Subcutaneous abdominal adipose tissue (tissue), 5 donors: Measurements from ENCODE around the gene CPE.

Experiments
- H3K27ac ChIP-seq: one replicate; pipeline ENCODE4 v1.7.0; 2013; ENCODE audit warnings: low read depth, mild to moderate bottlenecking, inconsistent platforms, low read length, moderate library complexity
- H3K27me3 ChIP-seq, 5 donors: one replicate each; pipeline ENCODE4 v1.7.0; 2013; ENCODE audit warnings: low read length in 5 of 5, inconsistent platforms in 1 of 5; ENCODE audit not compliant: control insufficient read depth in 5 of 5, insufficient read depth in 4 of 5
- H3K36me3 ChIP-seq, 5 donors: one replicate each; pipeline ENCODE4 v1.7.0; 2013; ENCODE audit warnings: low read length in 5 of 5; ENCODE audit not compliant: control insufficient read depth in 5 of 5, insufficient read depth in 5 of 5
- H3K4me1 ChIP-seq, 5 donors: one replicate each; pipeline ENCODE4 v1.7.0; 2013; ENCODE audit warnings: low read length in 5 of 5, mild to moderate bottlenecking in 3 of 5, moderate library complexity in 1 of 5; ENCODE audit not compliant: control insufficient read depth in 5 of 5, insufficient read depth in 5 of 5
- H3K4me3 ChIP-seq, 5 donors: one replicate each; pipeline ENCODE4 v1.7.0; 2013; ENCODE audit warnings: low read length in 5 of 5, low read depth in 1 of 5
- H3K9ac ChIP-seq, 5 donors: one replicate each; pipeline ENCODE4 v1.7.0; 2013; ENCODE audit warnings: low read length in 5 of 5, mild to moderate bottlenecking in 4 of 5, moderate library complexity in 3 of 5
- H3K9me3 ChIP-seq, 5 donors: one replicate each; pipeline ENCODE4 v1.7.0; 2013; ENCODE audit warnings: low read length in 5 of 5; ENCODE audit not compliant: control insufficient read depth in 5 of 5
- donor health status: healthy.
- donor health status: healthy.
- donor health status: healthy.
- donor health status: healthy.
- donor health status: healthy.

The CPE gene

DNA sequence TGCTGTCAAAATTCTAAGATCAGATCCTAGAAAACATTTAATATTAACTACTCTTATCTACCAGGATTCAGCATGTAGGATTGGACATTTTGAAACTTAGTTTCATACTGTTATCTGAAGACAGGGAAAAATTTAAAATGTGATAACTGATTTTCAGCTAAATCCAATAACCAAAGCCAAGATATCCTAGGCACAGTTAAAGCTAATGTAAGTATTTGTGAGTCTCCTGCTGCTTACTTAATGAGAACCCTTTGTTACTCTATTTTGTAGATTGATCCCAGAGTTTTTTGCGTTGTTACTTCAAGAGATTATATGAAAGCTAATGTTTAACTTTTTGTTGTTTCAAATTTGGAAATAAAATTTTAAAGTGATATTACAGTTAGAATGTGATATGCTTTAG, 2.0 kb downstream of the CPE start:
- no peaks in the 10 kb centered on the region for H3K36me3 ChIP-seq
- H3K9me3 ChIP-seq = no peaks in the 10 kb centered on the region
- H3K4me3 ChIP-seq = no peak overlapping the region
- no peaks in the 10 kb centered on the region for H3K27me3 ChIP-seq
- H3K4me1 ChIP-seq = peaks cover 0 to 17% (median 14%) of the 10 kb centered on the region in 5 donors
- H3K9ac ChIP-seq = no peak overlapping the region
- H3K27ac ChIP-seq = no peak overlapping the region

DNA sequence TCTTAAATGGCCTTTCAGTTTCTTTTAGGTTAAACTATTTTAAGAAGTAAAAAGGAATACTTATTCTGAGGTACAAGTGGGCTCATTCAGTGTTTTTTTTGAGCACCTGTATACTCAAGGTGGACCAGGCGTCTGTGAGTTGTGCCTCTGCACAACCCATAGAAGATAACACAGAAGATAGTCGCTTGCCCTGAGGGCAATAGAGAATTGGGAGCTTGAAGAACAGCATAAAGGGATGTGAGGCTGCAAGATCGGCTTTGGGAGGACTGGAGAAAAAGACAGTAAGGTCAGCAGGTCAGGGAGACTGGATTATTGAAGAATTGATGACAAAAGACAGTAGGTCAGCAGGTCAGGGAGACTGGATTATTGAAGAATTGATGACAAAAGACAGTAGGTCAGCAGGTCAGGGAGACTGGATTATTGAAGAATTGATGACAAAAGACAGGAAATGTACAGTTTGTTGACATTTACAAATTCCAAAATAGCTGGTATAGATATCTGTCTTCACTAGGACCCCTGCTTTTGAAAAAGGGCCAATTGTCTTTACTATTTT, 3.1 kb downstream of the CPE start:
- Histone ChIP-seq H3K27ac (no peak overlapping the region), H3K27me3 (no peaks in the 10 kb centered on the region), H3K36me3 (no peaks in the 10 kb centered on the region), H3K4me1 (peaks cover 0 to 17% (median 14%) of the 10 kb centered on the region in 5 donors), H3K9me3 (no peaks in the 10 kb centered on the region), H3K4me3 (no peak overlapping the region), H3K9ac (no peak overlapping the region)

DNA sequence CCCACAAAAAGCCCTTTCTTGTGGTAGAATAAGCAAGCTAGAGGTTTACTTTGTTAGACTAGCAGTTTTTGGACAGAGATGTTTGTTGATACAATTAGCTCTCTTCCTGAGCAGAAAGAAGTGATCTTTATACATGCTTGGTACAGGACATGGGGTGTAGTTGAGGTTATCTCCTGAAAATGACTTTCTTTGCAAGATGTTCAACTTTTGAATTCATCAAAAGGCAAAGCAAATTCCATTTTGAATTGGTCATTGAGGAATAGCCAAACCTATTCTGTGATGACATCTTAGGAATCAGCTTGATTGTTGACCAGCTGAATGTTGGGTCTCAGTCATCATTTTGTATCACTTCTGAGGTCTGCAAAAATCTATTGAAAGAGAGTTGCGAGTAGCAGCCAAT, 3.8 kb downstream of the CPE start:
- Histone ChIP-seq H3K9me3 (no peaks in the 10 kb centered on the region), H3K36me3 (no peaks in the 10 kb centered on the region), H3K27ac (no peak overlapping the region), H3K4me1 (peaks cover 0 to 17% (median 14%) of the 10 kb centered on the region in 5 donors), H3K4me3 (no peak overlapping the region), H3K27me3 (no peaks in the 10 kb centered on the region), H3K9ac (no peak overlapping the region)

DNA sequence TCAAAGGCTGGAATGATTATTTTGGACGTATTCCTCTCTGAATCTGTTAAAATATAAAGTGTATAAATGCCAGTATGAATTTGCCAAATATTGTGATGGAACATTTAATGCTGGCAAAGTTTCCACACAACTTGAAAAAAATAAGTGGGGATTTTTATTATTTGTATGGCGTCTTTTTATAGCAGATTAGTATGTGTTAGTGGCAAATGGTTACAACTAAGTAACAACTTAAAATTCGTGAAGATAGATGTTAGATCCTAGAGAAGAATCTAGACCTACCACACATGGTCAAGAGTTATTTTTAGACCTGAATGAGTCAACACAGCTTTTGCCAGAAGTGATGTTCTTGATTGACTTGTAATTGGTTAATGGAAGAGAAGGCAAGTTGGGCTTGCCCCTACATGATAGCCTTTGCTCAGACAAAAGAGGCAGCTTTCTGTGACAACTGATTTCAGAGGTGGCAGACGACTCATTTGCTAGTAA, 4.8 kb downstream of the CPE start:
- Histone ChIP-seq H3K27ac (no peak overlapping the region), H3K9me3 (no peaks in the 10 kb centered on the region), H3K4me3 (no peak overlapping the region), H3K4me1 (peaks cover 0 to 9% (median 6%) of the 10 kb centered on the region in 5 donors), H3K9ac (no peak overlapping the region), H3K36me3 (no peaks in the 10 kb centered on the region), H3K27me3 (no peaks in the 10 kb centered on the region)

GRCh38 chr4:165384186-165384585, 5.4 kb downstream of the CPE start:
- Histone ChIP-seq H3K9me3 (no peaks in the 10 kb centered on the region), H3K27ac (no peak overlapping the region), H3K4me3 (no peak overlapping the region), H3K4me1 (peaks cover 0 to 6% (median 4%) of the 10 kb centered on the region in 5 donors), H3K36me3 (no peaks in the 10 kb centered on the region), H3K27me3 (no peaks in the 10 kb centered on the region), H3K9ac (no peak overlapping the region)

DNA sequence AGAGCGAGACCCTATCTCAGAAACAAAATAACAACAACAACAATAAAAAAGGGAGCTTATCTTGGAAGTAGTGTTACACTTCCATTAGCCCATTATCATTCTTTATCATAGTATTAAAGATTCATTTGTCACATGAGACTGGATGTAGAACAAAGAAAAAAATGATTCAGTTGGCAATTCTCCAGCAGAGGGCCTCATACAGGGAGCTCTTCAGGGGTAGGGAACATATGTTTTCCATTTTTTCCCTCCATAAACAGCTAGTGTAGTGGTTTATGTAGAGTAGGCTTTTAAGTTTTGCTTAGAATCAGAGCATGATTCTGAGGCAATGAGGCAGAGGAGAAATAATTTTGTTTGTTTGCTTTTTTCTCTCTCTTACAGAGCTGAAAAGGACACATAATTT, 5.8 kb downstream of the CPE start:
- no peaks in the 10 kb centered on the region for H3K27me3 ChIP-seq
- H3K4me3 ChIP-seq = no peak overlapping the region
- H3K36me3 ChIP-seq = no peaks in the 10 kb centered on the region
- no peaks in the 10 kb centered on the region for H3K9me3 ChIP-seq
- H3K27ac ChIP-seq = no peak overlapping the region
- H3K9ac ChIP-seq = no peak overlapping the region
- peaks cover 0 to 6% (median under 1%) of the 10 kb centered on the region in 5 donors for H3K4me1 ChIP-seq

DNA sequence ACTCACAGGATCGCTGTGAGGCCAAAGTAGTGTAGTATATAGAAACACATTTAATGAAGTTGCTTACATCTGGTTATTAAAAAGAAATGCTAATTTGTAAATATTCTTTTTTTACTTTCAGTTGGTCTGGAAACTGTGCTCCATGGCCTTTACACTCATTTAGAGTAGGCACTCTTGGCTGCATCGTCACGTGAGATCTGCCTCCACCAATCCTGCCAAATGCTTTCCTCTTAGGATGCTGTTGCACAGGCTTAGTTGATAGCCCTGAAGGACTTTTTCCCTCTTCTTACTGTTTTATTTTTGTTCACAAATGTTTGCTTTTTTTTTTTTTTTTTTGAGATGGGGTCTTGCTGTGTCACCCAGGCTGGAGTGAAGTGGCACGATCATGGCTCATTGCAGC, 6.3 kb downstream of the CPE start:
- H3K9me3 ChIP-seq = no peaks in the 10 kb centered on the region
- H3K9ac ChIP-seq = no peak overlapping the region
- peaks cover 0 to 6% (median 0%) of the 10 kb centered on the region in 5 donors for H3K4me1 ChIP-seq
- no peaks in the 10 kb centered on the region for H3K36me3 ChIP-seq
- no peaks in the 10 kb centered on the region for H3K27me3 ChIP-seq
- no peak overlapping the region for H3K27ac ChIP-seq
- no peak overlapping the region for H3K4me3 ChIP-seq

DNA sequence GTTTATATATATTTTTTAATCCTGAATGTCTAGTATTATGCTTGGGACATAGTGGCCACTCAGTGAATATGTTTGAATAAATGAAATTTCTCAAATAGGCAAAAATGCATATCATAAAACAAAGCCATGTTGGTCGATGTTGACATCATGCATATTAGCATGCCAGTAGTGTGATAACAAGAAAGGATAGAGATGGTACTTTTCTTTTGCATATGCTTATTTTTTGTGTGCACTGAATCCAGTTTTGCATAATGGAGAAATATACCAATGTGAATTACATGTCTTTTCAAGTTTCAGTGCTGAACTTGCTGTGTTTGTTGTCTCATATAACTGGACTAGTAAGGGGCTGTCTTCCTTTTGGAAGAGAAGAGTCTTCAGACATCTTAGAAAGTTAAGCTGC, 7.5 kb downstream of the CPE start:
- Histone ChIP-seq H3K27me3 (no peaks in the 10 kb centered on the region), H3K36me3 (no peaks in the 10 kb centered on the region), H3K27ac (no peak overlapping the region), H3K4me3 (no peak overlapping the region), H3K9ac (no peak overlapping the region), H3K4me1 (peaks cover 0 to 6% (median 0%) of the 10 kb centered on the region in 5 donors), H3K9me3 (no peaks in the 10 kb centered on the region)

- peaks cover 0 to 1% (median 0%) of the 10 kb centered on the region in 5 donors for H3K4me1 ChIP-seq
- no peak overlapping the region for H3K9ac ChIP-seq
- no peaks in the 10 kb centered on the region for H3K9me3 ChIP-seq
- H3K27ac ChIP-seq = no peak overlapping the region
- H3K27me3 ChIP-seq = no peaks in the 10 kb centered on the region
- H3K4me3 ChIP-seq = no peak overlapping the region
- H3K36me3 ChIP-seq = no peaks in the 10 kb centered on the region
Observed at GRCh38 chr4:165388756-165389155, 9.9 kb downstream of the CPE start.

- H3K9me3 ChIP-seq = no peaks in the 10 kb centered on the region
- H3K27me3 ChIP-seq = no peaks in the 10 kb centered on the region
- no peak overlapping the region for H3K4me3 ChIP-seq
- H3K27ac ChIP-seq = no peak overlapping the region
- no peaks in the 10 kb centered on the region for H3K36me3 ChIP-seq
- no peak overlapping the region for H3K9ac ChIP-seq
- no peaks in the 10 kb centered on the region for H3K4me1 ChIP-seq
Observed at GRCh38 chr4:165393051-165393450, 14.2 kb downstream of the CPE start.
